GM12878 (cell line): Measurements from ENCODE around the gene NR1D1. TPM values are rescaled to one million over a fixed set of nuclear protein-coding genes. Genes with fewer than 3 reads are reported as not detected.

ENCODE experiments used
- ATAC-seq: fragments of 200-7000 bp; cut with Tn5 transposase; 3 replicates; pipeline ENCODE4 v1.9.1; 2020; ENCODE audit warnings: mild to moderate bottlenecking, moderate library complexity
- BruUV-seq: library from RNA; stranded (reverse); fragments of 400-500 nt; replicated peaks from 2 replicates; lab custom pipeline; 2021; lab: Mats Ljungman, UMichigan
- CTCF ChIA-PET: fragments of 300-600 bp; sonication (Branson Sonifier 250); formaldehyde crosslinking; extraction: SDS; loops from one replicate; lab custom pipeline; 2021; ENCODE audit warnings: inconsistent platforms; lab: Yijun Ruan, JAX
- POLR2A ChIA-PET: fragments of 350-600 bp; formaldehyde crosslinking; extraction: SDS; loops from one replicate; lab custom pipeline; 2021; ENCODE audit warnings: inconsistent platforms; lab: Charles Lee
- RAD21 ChIA-PET: fragments of 300-600 bp; sonication (Branson Sonifier 250); formaldehyde crosslinking; loops from one replicate; lab custom pipeline; 2023; ENCODE audit warnings: antibody characterized with exemption; ENCODE audit not compliant: unreplicated experiment; lab: Charles Lee
- SMC1A ChIA-PET: fragments of 300-600 bp; sonication (Branson Sonifier 250); formaldehyde crosslinking; loops from one replicate; lab custom pipeline; 2023; ENCODE audit not compliant: unreplicated experiment, uncharacterized antibody; lab: Charles Lee
- DNase-seq: peaks from one replicate; pipeline ENCODE4 v3.0.0-alpha.2; 2011; ENCODE audit warnings: low read depth, low spot score
- FAIRE-seq: peaks from 3 replicates; lab custom pipeline; 2011; peaks lifted over from hg19 to GRCh38; lab: Jason Lieb, UNC
- H2AFZ ChIP-seq: 2 replicates; pipeline ENCODE4 v1.6.0; 2011; ENCODE audit warnings: low read depth, low read length, control low read depth; ENCODE audit not compliant: control insufficient read depth
- H3K27ac ChIP-seq: 2 replicates; pipeline ENCODE4 v1.5.1; 2011; ENCODE audit warnings: control low read depth; ENCODE audit not compliant: control insufficient read depth, insufficient read depth
- H3K27me3 ChIP-seq, 2 experiments: replicated peaks in 1 of 2; 2 replicates each; pipeline versions ENCODE4 v1.6.0 to v1.6.1; 2011; ENCODE audit warnings: low read length in 1 of 2; ENCODE audit not compliant: control insufficient read depth in 2 of 2, insufficient read depth in 2 of 2
- H3K36me3 ChIP-seq, 2 experiments: 2 replicates each; pipeline ENCODE4 v1.5.1; 2011; ENCODE audit warnings: low read length in 1 of 2; ENCODE audit not compliant: control insufficient read depth in 2 of 2, insufficient read depth in 2 of 2
- H3K4me1 ChIP-seq: 2 replicates; pipeline ENCODE4 v1.6.1; 2011; ENCODE audit warnings: mild to moderate bottlenecking, low read length, moderate library complexity, mixed read lengths; ENCODE audit not compliant: control insufficient read depth, insufficient read depth
- H3K4me2 ChIP-seq: 2 replicates; pipeline ENCODE4 v1.6.0; 2011; ENCODE audit warnings: control low read depth; ENCODE audit not compliant: control insufficient read depth, insufficient read depth
- H3K4me3 ChIP-seq: fragments of 200-600 bp; sonication (generic); 2 replicates; pipeline ENCODE4 v1.5.1; 2016
- H3K79me2 ChIP-seq: 2 replicates; pipeline ENCODE4 v1.6.0; 2011; ENCODE audit warnings: low read length; ENCODE audit not compliant: control insufficient read depth, insufficient read depth
- H3K9ac ChIP-seq: 2 replicates; pipeline ENCODE4 v1.8.0; 2011; ENCODE audit warnings: low read length, control low read depth, mixed read lengths; ENCODE audit not compliant: control insufficient read depth, insufficient read depth
- H3K9me3 ChIP-seq: replicated peaks from 3 replicates; pipeline ENCODE4 v1.5.1; 2011; ENCODE audit warnings: mild to moderate bottlenecking, low read length; ENCODE audit not compliant: control insufficient read depth, insufficient read depth
- H4K20me1 ChIP-seq: 2 replicates; pipeline ENCODE4 v1.6.0; 2011; ENCODE audit not compliant: control insufficient read depth, insufficient read depth
- ETV6 ChIP-seq, 2 experiments: fragments of 450-650 bp in 1 of 2; IDR thresholded peaks in 1 of 2; conservative IDR thresholded peaks in 1 of 2; 2 replicates each; pipeline ENCODE4 v1.6.1; 2014; ENCODE audit warnings: antibody characterized with exemption in 1 of 2, borderline replicate concordance in 1 of 2, low read depth in 1 of 2, mild to moderate bottlenecking in 1 of 2, moderate library complexity in 1 of 2
- WGBS: methylation state at CpG from one replicate; pipeline ENCODE4 v1.1.6; 2016; ENCODE audit warnings: low lambda C conversion rate; ENCODE audit not compliant: insufficient replicate concordance, insufficient coverage; ENCODE audit errors: missing lambda C conversion rate; 5-methylcytosine and 5-hydroxymethylcytosine counted together
- in situ Hi-C: fragments of 300-500 bp; cut with MboI; formaldehyde crosslinking; loops from 9 replicates; pipeline ENCODE4 v1.14.3; 2018; ENCODE audit warnings: mixed read lengths
- intact Hi-C: fragments of 100-400 bp; cut with micrococcal nuclease; formaldehyde crosslinking; loops from one replicate; pipeline ENCODE4 v1.14.2; 2022; ENCODE audit not compliant: unreplicated experiment
- polyA plus RNA-seq, 11 experiments: library from polyadenylated mRNA; depleted of rRNA in 4 of 11; unstranded in 6 of 11; stranded (reverse) in 5 of 11; fragments of >200 nt; fragmentation: Nextera tagmentation in 4 of 11; fragmentation: Illumina TruSeq in 1 of 11; extraction: Ambion mirVana in 4 of 11; extraction: Trizol in 1 of 11; gene quantifications; 1 replicate in 1 of 11; 2 replicates in 10 of 11; pipeline versions ENCODE4 v1.2.1 to v1.2.3, GENCODE V29; 2011 to 2016; ENCODE audit warnings: inconsistent platforms in 2 of 11, missing spikeins in 2 of 11, low read depth in 1 of 11
- total RNA-seq, 4 experiments: library from RNA; depleted of rRNA in 3 of 4; stranded (reverse); fragments of >200 nt in 3 of 4; fragmentation: Illumina TruSeq in 1 of 4; extraction: Trizol in 1 of 4; gene quantifications; 2 replicates each; pipeline versions ENCODE4 v1.2.1 to v1.2.3, GENCODE V29; 2013 to 2021

NR1D1 gene
- total and polyA plus RNA-seq, 10 of the 15 experiments (the other 5 are each of a cell fraction or from before 2014, with no cell fraction given): 0.10 to 3.4 (median 0.94) TPM

DNA sequence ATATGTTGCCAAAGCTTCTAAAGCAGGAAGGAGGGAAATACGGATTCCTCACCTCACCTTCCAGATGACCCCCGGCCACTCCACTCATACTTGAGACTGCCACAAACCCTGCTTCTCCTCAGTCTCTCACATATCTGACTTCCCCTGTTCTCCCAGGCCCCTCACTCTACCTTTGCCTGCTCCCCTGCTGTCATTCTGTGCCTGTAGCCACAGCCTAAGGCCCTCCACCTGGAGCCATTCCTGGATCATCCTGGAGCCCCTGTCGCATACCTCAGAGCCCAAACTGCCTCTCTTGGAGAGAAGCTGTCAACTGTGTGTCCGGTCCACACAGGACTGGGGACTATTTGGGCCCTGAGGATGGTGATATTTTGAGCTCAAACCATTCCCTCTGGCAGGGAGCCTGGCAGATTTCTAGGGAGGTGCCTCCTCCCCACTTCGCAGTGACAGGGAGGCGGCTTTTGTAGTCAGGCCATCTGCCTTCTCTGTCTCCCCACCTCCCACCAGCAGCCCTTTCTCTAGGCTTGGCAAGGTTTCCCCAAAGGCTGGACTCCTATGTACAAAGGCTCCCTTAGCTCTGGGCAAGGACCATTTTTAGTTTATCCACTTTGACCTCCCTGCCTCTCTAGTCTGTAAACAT is 43.9 kb downstream of the NR1D1 start:
- H4K20me1 ChIP-seq: no peaks in the 10 kb centered on the region
- H3K4me2 ChIP-seq: no peak overlapping the region
- no peaks in the 10 kb centered on the region for H3K9me3 ChIP-seq
- ATAC-seq (no peak), DNase-seq (no peak), FAIRE-seq (no peak)
- no TSS peak for BruUV-seq
- H3K27ac ChIP-seq: no peak overlapping the region
- H3K4me1 ChIP-seq: no peaks in the 10 kb centered on the region
- 42% methylated on average over 6 of the region's 6 CpGs for WGBS
- ChIA-PET CTCF (interaction anchor here (0.9 to 12.0 kb wide), 5 partner anchors 10 to 69 kb away, joined by 3 to 142 read pairs (median 11); no protein-coding TSS in a partner anchor), RAD21 (no interaction called here), POLR2A (no interaction called here), SMC1A (interaction anchor here (3.0 kb wide), 1 partner anchor 19 kb away, joined by 18 read pairs; no protein-coding TSS in a partner anchor)
- H3K4me3 ChIP-seq: no peak overlapping the region
- intact Hi-C loops: no loop called here
- no peaks in the 10 kb centered on the region; a peak in 2 of 4 replicates for H3K27me3 ChIP-seq
- H3K36me3 ChIP-seq: peaks cover 0 to 2% of the 10 kb centered on the region in 2 experiments; a peak in 1 of 4 replicates
- H3K9ac ChIP-seq: no peak overlapping the region
- in situ Hi-C loops: no loop called here
- no peak overlapping the region for H2AFZ ChIP-seq
- TF ChIP-seq ETV6 (conservative IDR thresholded peaks at IDR 0.05 in 1 of 2, IDR thresholded peaks at IDR 0.05 in 1 of 2; ENCODE audit: borderline replicate concordance in 1 of 2, low read depth in 1 of 2): no peak
- H3K79me2 ChIP-seq: peaks cover 3% of the 10 kb centered on the region

Other genes starting within 250 kb of the NR1D1 start
Only the 7 nearest of the 16 such genes appear.
- 0.16 TPM in 1 of 2 replicates, not detected in the other for gene CSF3, start 85.1 kb downstream of the NR1D1 start, total RNA-seq (2014; rRNA removed)
- gene CSF3, start 85.1 kb downstream of the NR1D1 start, total RNA-seq (2014; rRNA removed; fragmentation: Illumina TruSeq; extraction: Trizol): 0.09 TPM in 1 of 2 replicates, not detected in the other
- 0.28 TPM in 1 of 2 replicates, not detected in the other for gene CSF3, start 85.1 kb downstream of the NR1D1 start, total RNA-seq (2021)
- gene CSF3, start 85.1 kb downstream of the NR1D1 start, polyA plus RNA-seq (2011; rRNA removed): not detected in 2 replicates
- 0.10 TPM in 1 of 2 replicates, not detected in the other for gene CSF3, start 85.1 kb downstream of the NR1D1 start, polyA plus RNA-seq (2014; fragmentation: Illumina TruSeq; extraction: Trizol)
- under 1 TPM in 1 of 2 experiments, not detected in 1; 0.09 TPM for gene CSF3, start 85.1 kb downstream of the NR1D1 start, polyA plus RNA-seq (2014; fragmentation: Nextera tagmentation; extraction: Ambion mirVana)
- gene CSF3, start 85.1 kb downstream of the NR1D1 start, polyA plus RNA-seq (2014; rRNA removed): 0.23 and 0.36 TPM in 2 replicates
- under 1 TPM in 1 of 2 experiments, not detected in 1; 0.12 TPM for gene CSF3, start 85.1 kb downstream of the NR1D1 start, polyA plus RNA-seq (2016; fragmentation: Nextera tagmentation; extraction: Ambion mirVana)
- 33.5 and 40.6 TPM in 2 replicates for gene MED24, start 46.2 kb downstream of the NR1D1 start, total RNA-seq (2014; rRNA removed)
- 32.8 and 35.3 TPM in 2 replicates for gene MED24, start 46.2 kb downstream of the NR1D1 start, total RNA-seq (2014; rRNA removed; fragmentation: Illumina TruSeq; extraction: Trizol)
- 74.1 and 84.7 TPM in 2 replicates for gene MED24, start 46.2 kb downstream of the NR1D1 start, total RNA-seq (2021)
- gene MED24, start 46.2 kb downstream of the NR1D1 start, polyA plus RNA-seq (2011; rRNA removed): 31.1 and 74.8 TPM in 2 replicates
- 77.0 and 85.1 TPM in 2 replicates for gene MED24, start 46.2 kb downstream of the NR1D1 start, polyA plus RNA-seq (2014; fragmentation: Illumina TruSeq; extraction: Trizol)
- gene MED24, start 46.2 kb downstream of the NR1D1 start, polyA plus RNA-seq (2014; fragmentation: Nextera tagmentation; extraction: Ambion mirVana): 10 to 100 TPM in 1 of 2 experiments, 1 to 10 TPM in 1; 5.4 to 10.3 TPM
- 58.6 and 75.5 TPM in 2 replicates for gene MED24, start 46.2 kb downstream of the NR1D1 start, polyA plus RNA-seq (2014; rRNA removed)
- 10 to 100 TPM; 89.9 to 97.4 TPM for gene MED24, start 46.2 kb downstream of the NR1D1 start, polyA plus RNA-seq (2016; fragmentation: Nextera tagmentation; extraction: Ambion mirVana)
- 0.65 and 0.68 TPM in 2 replicates for gene THRA, start 37.6 kb downstream of the NR1D1 start, total RNA-seq (2014; rRNA removed)
- 0.63 and 0.64 TPM in 2 replicates for gene THRA, start 37.6 kb downstream of the NR1D1 start, total RNA-seq (2014; rRNA removed; fragmentation: Illumina TruSeq; extraction: Trizol)
- 1.5 and 2.0 TPM in 2 replicates for gene THRA, start 37.6 kb downstream of the NR1D1 start, total RNA-seq (2021)
- gene THRA, start 37.6 kb downstream of the NR1D1 start, polyA plus RNA-seq (2011; rRNA removed): 0.81 and 1.1 TPM in 2 replicates
- gene THRA, start 37.6 kb downstream of the NR1D1 start, polyA plus RNA-seq (2014; fragmentation: Illumina TruSeq; extraction: Trizol): 1.0 and 1.2 TPM in 2 replicates
- gene THRA, start 37.6 kb downstream of the NR1D1 start, polyA plus RNA-seq (2014; fragmentation: Nextera tagmentation; extraction: Ambion mirVana): under 1 TPM; 0.03 to 0.07 TPM
- gene THRA, start 37.6 kb downstream of the NR1D1 start, polyA plus RNA-seq (2014; rRNA removed): 0.64 and 0.81 TPM in 2 replicates
- under 1 TPM; 0.07 to 0.64 TPM for gene THRA, start 37.6 kb downstream of the NR1D1 start, polyA plus RNA-seq (2016; fragmentation: Nextera tagmentation; extraction: Ambion mirVana)
- 56.3 and 57.6 TPM in 2 replicates for gene MSL1, start 21.4 kb upstream of the NR1D1 start, total RNA-seq (2014; rRNA removed)
- 56.4 and 56.5 TPM in 2 replicates for gene MSL1, start 21.4 kb upstream of the NR1D1 start, total RNA-seq (2014; rRNA removed; fragmentation: Illumina TruSeq; extraction: Trizol)
- gene MSL1, start 21.4 kb upstream of the NR1D1 start, total RNA-seq (2021): 47.8 and 50.6 TPM in 2 replicates
- gene MSL1, start 21.4 kb upstream of the NR1D1 start, polyA plus RNA-seq (2011; rRNA removed): 80.9 and 101 TPM in 2 replicates
- gene MSL1, start 21.4 kb upstream of the NR1D1 start, polyA plus RNA-seq (2014; fragmentation: Illumina TruSeq; extraction: Trizol): 95.2 and 110 TPM in 2 replicates
- 10 to 100 TPM; 11.1 to 18.0 TPM for gene MSL1, start 21.4 kb upstream of the NR1D1 start, polyA plus RNA-seq (2014; fragmentation: Nextera tagmentation; extraction: Ambion mirVana)
- 52.0 and 53.1 TPM in 2 replicates for gene MSL1, start 21.4 kb upstream of the NR1D1 start, polyA plus RNA-seq (2014; rRNA removed)
- gene MSL1, start 21.4 kb upstream of the NR1D1 start, polyA plus RNA-seq (2016; fragmentation: Nextera tagmentation; extraction: Ambion mirVana): 1 to 10 TPM; 6.1 to 9.5 TPM
- 31.8 and 37.6 TPM in 2 replicates for gene CASC3, start 39.9 kb upstream of the NR1D1 start, total RNA-seq (2014; rRNA removed)
- 31.9 and 33.7 TPM in 2 replicates for gene CASC3, start 39.9 kb upstream of the NR1D1 start, total RNA-seq (2014; rRNA removed; fragmentation: Illumina TruSeq; extraction: Trizol)
- gene CASC3, start 39.9 kb upstream of the NR1D1 start, total RNA-seq (2021): 42.9 and 49.0 TPM in 2 replicates
- gene CASC3, start 39.9 kb upstream of the NR1D1 start, polyA plus RNA-seq (2011; rRNA removed): 40.3 and 60.0 TPM in 2 replicates
- 52.4 and 59.7 TPM in 2 replicates for gene CASC3, start 39.9 kb upstream of the NR1D1 start, polyA plus RNA-seq (2014; fragmentation: Illumina TruSeq; extraction: Trizol)
- 10 to 100 TPM; 12.7 to 16.4 TPM for gene CASC3, start 39.9 kb upstream of the NR1D1 start, polyA plus RNA-seq (2014; fragmentation: Nextera tagmentation; extraction: Ambion mirVana)
- 30.2 and 34.3 TPM in 2 replicates for gene CASC3, start 39.9 kb upstream of the NR1D1 start, polyA plus RNA-seq (2014; rRNA removed)
- gene CASC3, start 39.9 kb upstream of the NR1D1 start, polyA plus RNA-seq (2016; fragmentation: Nextera tagmentation; extraction: Ambion mirVana): 10 to 100 TPM; 52.6 to 53.4 TPM
- gene RAPGEFL1, start 76.9 kb upstream of the NR1D1 start, total RNA-seq (2014; rRNA removed): 0.98 and 1.6 TPM in 2 replicates
- gene RAPGEFL1, start 76.9 kb upstream of the NR1D1 start, total RNA-seq (2014; rRNA removed; fragmentation: Illumina TruSeq; extraction: Trizol): 0.83 and 1.2 TPM in 2 replicates
- 2.8 and 3.2 TPM in 2 replicates for gene RAPGEFL1, start 76.9 kb upstream of the NR1D1 start, total RNA-seq (2021)
- gene RAPGEFL1, start 76.9 kb upstream of the NR1D1 start, polyA plus RNA-seq (2011; rRNA removed): 0.82 and 1.7 TPM in 2 replicates
- gene RAPGEFL1, start 76.9 kb upstream of the NR1D1 start, polyA plus RNA-seq (2014; fragmentation: Illumina TruSeq; extraction: Trizol): 1.2 and 2.2 TPM in 2 replicates
- under 1 TPM; 0.13 to 0.38 TPM for gene RAPGEFL1, start 76.9 kb upstream of the NR1D1 start, polyA plus RNA-seq (2014; fragmentation: Nextera tagmentation; extraction: Ambion mirVana)
- 2.9 and 3.6 TPM in 2 replicates for gene RAPGEFL1, start 76.9 kb upstream of the NR1D1 start, polyA plus RNA-seq (2014; rRNA removed)
- gene RAPGEFL1, start 76.9 kb upstream of the NR1D1 start, polyA plus RNA-seq (2016; fragmentation: Nextera tagmentation; extraction: Ambion mirVana): 1 to 10 TPM in 1 of 2 experiments, under 1 TPM in 1; 0.95 to 1.3 TPM
- gene WIPF2, start 118.7 kb upstream of the NR1D1 start, total RNA-seq (2014; rRNA removed): 4.2 and 4.8 TPM in 2 replicates
- gene WIPF2, start 118.7 kb upstream of the NR1D1 start, total RNA-seq (2014; rRNA removed; fragmentation: Illumina TruSeq; extraction: Trizol): 4.3 and 5.5 TPM in 2 replicates
- gene WIPF2, start 118.7 kb upstream of the NR1D1 start, total RNA-seq (2021): 16.6 and 20.8 TPM in 2 replicates
- 4.4 and 7.9 TPM in 2 replicates for gene WIPF2, start 118.7 kb upstream of the NR1D1 start, polyA plus RNA-seq (2011; rRNA removed)
- 10.8 and 11.1 TPM in 2 replicates for gene WIPF2, start 118.7 kb upstream of the NR1D1 start, polyA plus RNA-seq (2014; fragmentation: Illumina TruSeq; extraction: Trizol)
- gene WIPF2, start 118.7 kb upstream of the NR1D1 start, polyA plus RNA-seq (2014; fragmentation: Nextera tagmentation; extraction: Ambion mirVana): 1 to 10 TPM; 4.2 to 5.5 TPM
- gene WIPF2, start 118.7 kb upstream of the NR1D1 start, polyA plus RNA-seq (2014; rRNA removed): 6.3 and 7.1 TPM in 2 replicates
- gene WIPF2, start 118.7 kb upstream of the NR1D1 start, polyA plus RNA-seq (2016; fragmentation: Nextera tagmentation; extraction: Ambion mirVana): 10 to 100 TPM in 1 of 2 experiments, 1 to 10 TPM in 1; 9.8 to 12.7 TPM